Endothelial cell of umbilical vein (primary cell): ENCODE data around the gene PHACTR1. TPM values are rescaled to one million over a fixed set of nuclear protein-coding genes. Genes with fewer than 3 reads are reported as not detected.

Experiments
- BruUV-seq: library from RNA; stranded (reverse); fragments of 400-500 nt; replicated peaks from 2 replicates; lab custom pipeline; 2021; lab: Mats Ljungman, UMichigan
- CTCF ChIA-PET: fragments of 300-600, 350-600 bp; sonication (Branson Sonifier 250); formaldehyde crosslinking; loops from one replicate; lab custom pipeline; 2021; ENCODE audit warnings: antibody characterized with exemption, inconsistent platforms; lab: Charles Lee
- POLR2A ChIA-PET: fragments of 300-600, 350-600 bp; sonication (Branson Sonifier 250); formaldehyde crosslinking; loops from one replicate; lab custom pipeline; 2021; ENCODE audit warnings: antibody characterized with exemption, inconsistent platforms; lab: Charles Lee
- DNase-seq: peaks from one replicate; pipeline ENCODE4 v3.0.0-alpha.2; 2011; ENCODE audit warnings: low read depth, low spot score
- FAIRE-seq: peaks from 2 replicates; lab custom pipeline; 2011; peaks lifted over from hg19 to GRCh38; lab: Jason Lieb, UNC
- H2AFZ ChIP-seq: 2 replicates; pipeline ENCODE4 v1.6.0; 2012; ENCODE audit warnings: low read depth, low read length, control low read depth, inconsistent platforms
- H3K27ac ChIP-seq: 2 replicates; pipeline ENCODE4 v1.5.1; 2011; ENCODE audit warnings: low read depth, mild to moderate bottlenecking, control low read depth, low read length, moderate library complexity; ENCODE audit not compliant: insufficient read depth
- H3K27me3 ChIP-seq, 2 experiments: 2 replicates each; pipeline versions ENCODE4 v1.6.0 to v1.6.1; 2011; ENCODE audit warnings: low read length in 2 of 2, mixed read lengths in 1 of 2; ENCODE audit not compliant: control insufficient read depth in 2 of 2, insufficient read depth in 2 of 2
- H3K36me3 ChIP-seq, 2 experiments: 2 replicates in 1 of 2; 3 replicates in 1 of 2; pipeline ENCODE4 v1.5.1; 2011; ENCODE audit warnings: low read length in 2 of 2, mild to moderate bottlenecking in 1 of 2, moderate library complexity in 1 of 2; ENCODE audit not compliant: control insufficient read depth in 2 of 2, insufficient read depth in 2 of 2; ENCODE audit errors: extremely low read depth in 1 of 2
- H3K4me1 ChIP-seq: 3 replicates; pipeline ENCODE4 v1.5.1; 2011; ENCODE audit warnings: mild to moderate bottlenecking, low read length; ENCODE audit not compliant: control insufficient read depth, insufficient read depth; ENCODE audit errors: extremely low read depth
- H3K4me2 ChIP-seq: 2 replicates; pipeline ENCODE4 v1.6.1; 2011; ENCODE audit warnings: low read length, control low read depth, mixed read lengths; ENCODE audit not compliant: insufficient read depth
- H3K4me3 ChIP-seq, 3 experiments: fragments of 200-600 bp in 1 of 3; sonication (generic), shearing (Covaris generic) in 1 of 3; replicated peaks in 1 of 3; 2 replicates each; pipeline ENCODE4 v1.5.1; 2011 to 2016; ENCODE audit warnings: control low read depth in 3 of 3, low read length in 3 of 3, mild to moderate bottlenecking in 2 of 3, inconsistent platforms in 1 of 3, low read depth in 1 of 3, moderate library complexity in 1 of 3; ENCODE audit not compliant: insufficient read depth in 1 of 3
- H3K79me2 ChIP-seq: 2 replicates; pipeline ENCODE4 v1.6.0; 2012; ENCODE audit warnings: low read length, inconsistent platforms; ENCODE audit not compliant: control insufficient read depth, insufficient read depth
- H3K9ac ChIP-seq: replicated peaks from 2 replicates; pipeline ENCODE3; 2011; ENCODE audit warnings: low read length, control low read depth; ENCODE audit not compliant: insufficient read depth; ENCODE audit errors: extremely low read depth
- H3K9me1 ChIP-seq: replicated peaks from 3 replicates; pipeline ENCODE4 v1.6.0; 2011; ENCODE audit warnings: mild to moderate bottlenecking, low read length; ENCODE audit not compliant: control insufficient read depth, insufficient read depth; ENCODE audit errors: extremely low read depth
- H3K9me3 ChIP-seq: replicated peaks from 2 replicates; pipeline ENCODE4 v1.5.1; 2012; ENCODE audit warnings: low read length, inconsistent platforms; ENCODE audit not compliant: control insufficient read depth, insufficient read depth
- H4K20me1 ChIP-seq: replicated peaks from 2 replicates; pipeline ENCODE3; 2011; ENCODE audit warnings: mild to moderate bottlenecking, low read length; ENCODE audit not compliant: control insufficient read depth, insufficient read depth; ENCODE audit errors: extremely low read depth
- CTCF ChIP-seq, 2 donors: IDR thresholded peaks; 1 replicate in 1 of 2; 2 replicates in 1 of 2; pipeline ENCODE4 v1.5.1; 2011; ENCODE audit warnings: low read length in 2 of 2, mild to moderate bottlenecking in 2 of 2, moderate library complexity in 2 of 2, control low read depth in 1 of 2, inconsistent platforms in 1 of 2, low read depth in 1 of 2; ENCODE audit not compliant: insufficient read depth in 1 of 2; ENCODE audit errors: extremely low read depth in 1 of 2
- EZH2 ChIP-seq: IDR thresholded peaks from 2 replicates; pipeline ENCODE4 v1.6.1; 2012; ENCODE audit warnings: borderline replicate concordance, low read depth, mild to moderate bottlenecking, moderate library complexity, low read length, inconsistent platforms; ENCODE audit not compliant: severe bottlenecking
- FOS ChIP-seq: IDR thresholded peaks from 2 replicates; pipeline ENCODE4 v1.6.1; 2011; ENCODE audit warnings: mild to moderate bottlenecking, low read length, moderate library complexity, borderline replicate concordance; ENCODE audit not compliant: insufficient read depth
- GATA2 ChIP-seq: IDR thresholded peaks from 2 replicates; pipeline ENCODE4 v1.7.0; 2011; ENCODE audit warnings: low read depth, mild to moderate bottlenecking, moderate library complexity, mixed read lengths, low read length; ENCODE audit not compliant: insufficient read length, insufficient read depth
- JUN ChIP-seq: IDR thresholded peaks from 2 replicates; pipeline ENCODE4 v1.6.1; 2011; ENCODE audit warnings: borderline replicate concordance, low read depth; ENCODE audit not compliant: insufficient read length, insufficient read depth
- MAX ChIP-seq: IDR thresholded peaks from 2 replicates; pipeline ENCODE4 v1.6.1; 2011; ENCODE audit not compliant: insufficient read depth, insufficient read length
- MYC ChIP-seq: IDR thresholded peaks from one replicate; pipeline ENCODE4 v1.6.1; 2011; ENCODE audit warnings: mild to moderate bottlenecking, low read depth, low read length
- POLR2A ChIP-seq: IDR thresholded peaks from 2 replicates; pipeline ENCODE4 v1.6.1; 2012; ENCODE audit warnings: low read depth, mild to moderate bottlenecking, control low read depth, low read length
- POLR2AphosphoS5 ChIP-seq: IDR thresholded peaks from 2 replicates; pipeline ENCODE4 v1.6.1; 2012; ENCODE audit warnings: low read depth, mild to moderate bottlenecking, control low read depth, low read length, moderate library complexity; ENCODE audit not compliant: insufficient read depth
- dilution Hi-C: fragments of 300-500 bp; cut with MboI; formaldehyde crosslinking; loops from one replicate; pipeline ENCODE4 v1.15.0; 2019; ENCODE audit warnings: low sequenced_read_pairs; ENCODE audit not compliant: extremely low pct_ligation_motif_present
- intact Hi-C: fragments of 100-400 bp; cut with micrococcal nuclease; formaldehyde crosslinking; loops from one replicate; pipeline ENCODE4 v1.10.0; 2022
- polyA plus RNA-seq, 4 experiments: library from polyadenylated mRNA; depleted of rRNA in 3 of 4; stranded (reverse) in 3 of 4; unstranded in 1 of 4; fragments of >200 nt; gene quantifications; 2 replicates each; pipeline versions ENCODE4 v1.2.1 to v1.2.3, GENCODE V29; 2011 to 2012; ENCODE audit warnings: missing spikeins in 1 of 4
- total RNA-seq: library from RNA; stranded (reverse); gene quantifications from 2 replicates; pipeline ENCODE4 v1.2.3, GENCODE V29; 2021

PHACTR1 gene
- total and polyA plus RNA-seq, 2 donors (not counting 3 experiments of a cell fraction or from before 2014, with no cell fraction given), result 2.4 to 23.2 TPM

- FAIRE-seq (no peak), DNase-seq (no peak)
- no TSS peak for BruUV-seq
- Histone ChIP-seq H3K79me2 (no peaks in the 10 kb centered on the region), H3K36me3 (no peaks in the 10 kb centered on the region), H2AFZ (no peak overlapping the region), H3K4me2 (no peak overlapping the region), H3K9me3 (no peaks in the 10 kb centered on the region), H3K4me3 (no peak overlapping the region), H3K4me1 (no peaks in the 10 kb centered on the region), H3K9me1 (no peaks in the 10 kb centered on the region), H4K20me1 (no peaks in the 10 kb centered on the region), H3K9ac (no peak overlapping the region), H3K27me3 (peaks cover 0 to 1% of the 10 kb centered on the region in 2 experiments), H3K27ac (no peak overlapping the region)
- TF ChIP-seq MAX (no peak), GATA2 (no peak), JUN (no peak), CTCF (IDR thresholded peaks at IDR 0.05; ENCODE audit: extremely low read depth in 1 of 2, insufficient read depth in 1 of 2, low read depth in 1 of 2, low read length in 2 of 2) (no peak), POLR2AphosphoS5 (no peak), POLR2A (no peak), MYC (no peak), FOS (no peak), EZH2 (no peak)
- ChIA-PET POLR2A (no interaction called here), CTCF (no interaction called here)
- dilution Hi-C loops (no loop called here), intact Hi-C loops (no loop called here)
These were observed 227.0 kb downstream of the PHACTR1 start for GRCh38 chr6:12943549-12943948.
